Measurements from ENCODE around the gene GAB2.
"Not testable (repeated sequence)": the region's sequence is repeated elsewhere in the genome, so short reads cannot be mapped to it uniquely, and the experiment has no call there.

DNA sequence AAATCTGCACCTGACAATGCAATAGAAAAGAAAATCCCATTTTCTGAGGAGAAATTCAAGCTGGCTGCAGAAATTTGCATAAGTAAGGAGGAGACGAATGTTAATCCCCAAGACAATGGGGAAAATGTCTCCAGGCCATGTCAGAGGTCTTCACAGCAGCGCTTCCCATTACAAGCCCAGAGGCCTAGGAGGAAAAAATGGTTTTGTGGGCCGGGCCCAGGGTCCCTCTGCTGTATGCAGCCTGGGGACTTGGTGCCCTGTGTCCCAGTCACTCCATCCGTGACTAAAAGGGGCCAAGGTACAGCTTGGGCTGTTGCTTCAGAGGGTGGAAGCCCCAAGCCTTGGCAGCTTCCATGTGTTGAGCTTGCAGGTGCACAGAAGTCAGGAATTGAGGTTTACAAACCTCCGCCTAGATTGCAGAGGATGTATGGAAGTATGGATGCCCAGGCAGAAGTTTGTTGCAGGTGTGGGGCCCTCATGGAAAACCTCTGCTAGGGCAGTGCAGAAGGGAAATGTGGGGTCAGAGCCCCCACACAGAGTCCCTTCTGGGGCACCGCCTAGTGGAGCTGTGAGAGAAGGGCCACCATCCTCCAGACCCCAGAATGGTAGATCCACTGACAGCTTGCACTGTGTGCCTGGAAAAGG, 144.9 kb downstream of the GAB2 start:
- not testable (repeated sequence) for TF ChIP-seq POLR2A (IDR thresholded peaks at IDR 0.05)
- TF ChIP-seq, protein P1, sequence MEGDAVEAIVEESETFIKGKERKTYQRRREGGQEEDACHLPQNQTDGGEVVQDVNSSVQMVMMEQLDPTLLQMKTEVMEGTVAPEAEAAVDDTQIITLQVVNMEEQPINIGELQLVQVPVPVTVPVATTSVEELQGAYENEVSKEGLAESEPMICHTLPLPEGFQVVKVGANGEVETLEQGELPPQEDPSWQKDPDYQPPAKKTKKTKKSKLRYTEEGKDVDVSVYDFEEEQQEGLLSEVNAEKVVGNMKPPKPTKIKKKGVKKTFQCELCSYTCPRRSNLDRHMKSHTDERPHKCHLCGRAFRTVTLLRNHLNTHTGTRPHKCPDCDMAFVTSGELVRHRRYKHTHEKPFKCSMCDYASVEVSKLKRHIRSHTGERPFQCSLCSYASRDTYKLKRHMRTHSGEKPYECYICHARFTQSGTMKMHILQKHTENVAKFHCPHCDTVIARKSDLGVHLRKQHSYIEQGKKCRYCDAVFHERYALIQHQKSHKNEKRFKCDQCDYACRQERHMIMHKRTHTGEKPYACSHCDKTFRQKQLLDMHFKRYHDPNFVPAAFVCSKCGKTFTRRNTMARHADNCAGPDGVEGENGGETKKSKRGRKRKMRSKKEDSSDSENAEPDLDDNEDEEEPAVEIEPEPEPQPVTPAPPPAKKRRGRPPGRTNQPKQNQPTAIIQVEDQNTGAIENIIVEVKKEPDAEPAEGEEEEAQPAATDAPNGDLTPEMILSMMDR (IDR thresholded peaks at IDR 0.05) = not testable (repeated sequence)
